ENCODE results near the gene FAM234B.

FAM234B gene

GRCh38 chr12:13084898-13085640 is 40.9 kb downstream of the FAM234B start:
- Histone ChIP-seq H3K4me1 (peaks cover 35% of the 10 kb centered on the region), H3K27me3 (no peaks in the 10 kb centered on the region), H3K4me3 (no peak overlapping the region), H3K36me3 (peaks cover 37% of the 10 kb centered on the region), H3K9me3 (peaks cover 15% of the 10 kb centered on the region; the same call in 1 of the 2 replicates), H3K27ac (no peak overlapping the region), H3K9ac (no peak overlapping the region), H4K20me1 (no peaks in the 10 kb centered on the region), H3K4me2 (no peak overlapping the region)
- no peak for TF ChIP-seq Cebpa-rat (IDR thresholded peaks at IDR 0.05)

DNA sequence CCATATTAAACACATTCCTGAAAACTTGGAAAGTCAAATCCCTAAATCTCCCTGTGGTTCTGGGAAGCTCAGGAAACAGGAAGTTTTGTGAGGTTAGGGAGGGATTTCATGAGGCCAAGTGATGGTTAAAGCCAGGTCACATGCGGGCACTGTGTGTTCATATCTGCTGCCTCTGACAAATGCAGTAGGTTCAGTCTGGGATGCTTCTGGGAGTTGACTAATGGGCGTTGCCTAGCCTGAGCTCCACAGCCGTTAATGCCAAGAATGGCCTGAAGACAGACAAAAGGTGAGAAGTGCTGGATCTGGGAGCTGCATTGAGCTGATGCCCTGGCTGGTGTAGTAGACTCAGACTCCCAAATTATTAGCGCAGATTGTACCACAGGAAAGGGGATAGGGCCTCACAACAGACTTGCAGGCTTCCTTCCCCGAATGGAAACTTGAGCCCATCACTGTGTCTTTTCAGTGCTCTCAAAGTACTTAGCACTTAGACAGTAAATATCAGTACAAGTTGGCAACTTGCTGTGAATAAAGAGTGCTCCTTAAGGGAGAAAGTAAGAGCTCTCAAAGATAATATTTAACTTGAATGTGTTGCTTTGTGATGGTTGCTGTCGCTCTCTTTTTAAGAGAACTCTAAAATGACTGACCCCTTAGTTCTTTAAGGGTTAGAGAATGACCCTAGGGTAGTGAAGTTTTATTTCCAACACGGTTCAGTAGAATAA is 41.9 kb downstream of the FAM234B start:
- TF ChIP-seq Cebpa-rat (IDR thresholded peaks at IDR 0.05), result no peak
- Histone ChIP-seq H4K20me1 (no peaks in the 10 kb centered on the region), H3K9ac (no peak overlapping the region), H3K4me2 (peak overlapping the region; percentile 78; the same call in 1 of the 2 replicates), H3K9me3 (peaks cover 15% of the 10 kb centered on the region; the same call in 1 of the 2 replicates), H3K36me3 (peaks cover 26% of the 10 kb centered on the region), H3K27me3 (no peaks in the 10 kb centered on the region), H3K27ac (no peak overlapping the region), H3K4me3 (no peak overlapping the region), H3K4me1 (peaks cover 40% of the 10 kb centered on the region)

GRCh38 chr12:13087766-13088165 is 43.6 kb downstream of the FAM234B start:
- H3K4me3 ChIP-seq, result no peak overlapping the region
- H3K27me3 ChIP-seq, result no peaks in the 10 kb centered on the region
- no peak for TF ChIP-seq Cebpa-rat (IDR thresholded peaks at IDR 0.05)
- H3K36me3 ChIP-seq, result peaks cover 23% of the 10 kb centered on the region
- peaks cover 15% of the 10 kb centered on the region; the same call in 1 of the 2 replicates for H3K9me3 ChIP-seq
- H3K9ac ChIP-seq, result no peak overlapping the region
- H3K27ac ChIP-seq, result no peak overlapping the region
- peak overlapping the region; percentile 78 for H3K4me2 ChIP-seq
- no peaks in the 10 kb centered on the region for H4K20me1 ChIP-seq
- H3K4me1 ChIP-seq, result peaks cover 40% of the 10 kb centered on the region

DNA sequence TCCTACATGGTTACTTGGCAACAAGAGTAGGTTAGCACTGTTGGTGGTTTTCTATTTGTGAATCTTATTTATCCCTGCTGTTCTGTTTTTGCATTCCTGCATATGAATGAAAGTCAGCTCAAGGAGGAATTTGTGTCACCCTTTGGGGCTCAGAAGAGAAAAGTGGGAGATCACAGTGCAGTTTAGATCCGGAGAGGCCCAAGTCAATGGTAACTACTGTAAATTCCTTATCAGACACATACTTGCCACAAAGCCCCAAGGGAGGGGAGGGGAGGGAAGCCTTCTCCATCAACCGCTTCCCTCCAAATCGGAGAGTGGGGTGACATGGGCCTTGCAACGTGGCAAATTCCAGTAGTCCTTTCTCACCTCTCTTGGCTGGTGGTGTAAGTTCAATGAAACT is 44.3 kb downstream of the FAM234B start:
- H3K4me3 ChIP-seq, result no peak overlapping the region
- no peaks in the 10 kb centered on the region for H4K20me1 ChIP-seq
- H3K9me3 ChIP-seq, result peaks cover 15% of the 10 kb centered on the region; the same call in 1 of the 2 replicates
- peaks cover 40% of the 10 kb centered on the region for H3K4me1 ChIP-seq
- no peak for TF ChIP-seq Cebpa-rat (IDR thresholded peaks at IDR 0.05)
- H3K27me3 ChIP-seq, result no peaks in the 10 kb centered on the region
- peak overlapping the region; percentile 78 for H3K4me2 ChIP-seq
- no peak overlapping the region for H3K9ac ChIP-seq
- H3K36me3 ChIP-seq, result peaks cover 18% of the 10 kb centered on the region
- H3K27ac ChIP-seq, result no peak overlapping the region

DNA sequence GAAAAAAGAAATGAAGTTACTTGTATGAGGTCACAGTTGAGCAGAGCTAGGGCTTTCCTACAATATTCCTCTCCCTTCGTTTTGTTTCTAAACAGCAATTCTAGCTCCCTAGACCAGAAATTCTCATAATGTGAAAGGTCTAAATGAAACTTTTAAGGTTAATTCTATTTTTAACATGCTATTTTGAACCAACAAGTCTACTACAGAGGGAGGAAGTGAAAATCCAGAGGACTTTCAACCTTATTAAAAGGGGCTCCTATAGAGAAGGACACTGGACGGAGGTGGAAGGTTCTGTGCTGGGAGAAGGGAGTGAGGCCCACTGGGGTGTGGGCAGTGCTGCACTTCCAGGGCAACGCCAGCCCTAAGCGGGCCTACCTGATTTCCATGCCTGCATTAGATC is 45.9 kb downstream of the FAM234B start:
- peaks cover 4% of the 10 kb centered on the region for H3K36me3 ChIP-seq
- peak overlapping the region; percentile 56 for H3K4me2 ChIP-seq
- no peaks in the 10 kb centered on the region for H3K27me3 ChIP-seq
- H3K9ac ChIP-seq, result no peak overlapping the region
- no peak for TF ChIP-seq Cebpa-rat (IDR thresholded peaks at IDR 0.05)
- no peak overlapping the region for H3K4me3 ChIP-seq
- peaks cover 40% of the 10 kb centered on the region for H3K4me1 ChIP-seq
- no peaks in the 10 kb centered on the region for H4K20me1 ChIP-seq
- peaks cover 2% of the 10 kb centered on the region; the same call in 1 of the 2 replicates for H3K9me3 ChIP-seq
- no peak overlapping the region for H3K27ac ChIP-seq

GRCh38 chr12:13091832-13092231 is 47.7 kb downstream of the FAM234B start:
- Histone ChIP-seq H3K27me3 (no peaks in the 10 kb centered on the region), H4K20me1 (no peaks in the 10 kb centered on the region), H3K4me1 (peaks cover 41% of the 10 kb centered on the region), H3K9ac (no peak overlapping the region), H3K27ac (no peak overlapping the region), H3K4me2 (no peak overlapping the region), H3K9me3 (no peaks in the 10 kb centered on the region), H3K36me3 (no peaks in the 10 kb centered on the region), H3K4me3 (no peak overlapping the region)
- TF ChIP-seq Cebpa-rat (IDR thresholded peaks at IDR 0.05), result no peak

- Histone ChIP-seq H3K9ac (no peak overlapping the region), H3K4me3 (no peak overlapping the region), H3K9me3 (no peaks in the 10 kb centered on the region), H3K4me2 (no peak overlapping the region), H3K27ac (no peak overlapping the region), H4K20me1 (no peaks in the 10 kb centered on the region), H3K27me3 (no peaks in the 10 kb centered on the region), H3K4me1 (peaks cover 41% of the 10 kb centered on the region), H3K36me3 (no peaks in the 10 kb centered on the region)
- TF ChIP-seq Cebpa-rat (IDR thresholded peaks at IDR 0.05), result no peak
Observed at GRCh38 chr12:13093191-13093847, 49.1 kb downstream of the FAM234B start.

GRCh38 chr12:13093848-13094220 is 49.7 kb downstream of the FAM234B start:
- Histone ChIP-seq H3K27ac (no peak overlapping the region), H3K36me3 (no peaks in the 10 kb centered on the region), H4K20me1 (no peaks in the 10 kb centered on the region), H3K9ac (no peak overlapping the region), H3K4me2 (no peak overlapping the region), H3K9me3 (no peaks in the 10 kb centered on the region), H3K4me3 (no peak overlapping the region), H3K27me3 (no peaks in the 10 kb centered on the region), H3K4me1 (peaks cover 41% of the 10 kb centered on the region)
- no peak for TF ChIP-seq Cebpa-rat (IDR thresholded peaks at IDR 0.05)

DNA sequence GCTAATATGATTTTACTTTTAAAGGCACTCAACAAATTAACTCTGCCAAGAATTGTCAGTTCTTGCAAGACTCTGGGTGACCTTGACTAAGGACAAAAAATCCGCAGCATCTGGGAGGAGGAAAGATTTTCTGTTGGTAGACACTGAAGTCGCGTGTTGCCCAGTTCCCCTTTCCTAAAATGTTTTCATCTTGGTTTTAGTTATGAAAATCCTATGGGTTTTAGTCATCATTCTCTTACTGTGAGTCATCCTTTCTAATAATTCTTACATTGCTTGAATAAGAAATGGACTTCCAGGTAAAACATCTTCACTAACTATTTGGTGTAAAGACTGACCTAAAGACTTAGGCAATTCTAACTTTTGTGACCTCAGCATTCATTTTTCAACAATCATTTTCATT is 50.2 kb downstream of the FAM234B start:
- no peak overlapping the region for H3K27ac ChIP-seq
- H4K20me1 ChIP-seq, result no peaks in the 10 kb centered on the region
- H3K4me1 ChIP-seq, result peaks cover 41% of the 10 kb centered on the region
- no peaks in the 10 kb centered on the region for H3K9me3 ChIP-seq
- H3K27me3 ChIP-seq, result no peaks in the 10 kb centered on the region
- no peak overlapping the region for H3K9ac ChIP-seq
- H3K4me2 ChIP-seq, result no peak overlapping the region
- H3K4me3 ChIP-seq, result no peak overlapping the region
- TF ChIP-seq Cebpa-rat (IDR thresholded peaks at IDR 0.05), result no peak
- no peaks in the 10 kb centered on the region for H3K36me3 ChIP-seq
